GM23338 (cell line): Measurements from ENCODE around the gene PDZK1IP1.

Source experiments
- CREB1 ChIP-seq: fragments of 250-450 bp; sonication (Bioruptor Pico); IDR thresholded peaks from 2 replicates; pipeline ENCODE4 v1.5.0; 2020; ENCODE audit warnings: low read depth, mild to moderate bottlenecking, moderate library complexity
- EZH2 ChIP-seq: fragments of 200-600 bp; sonication (generic); IDR thresholded peaks from one replicate; pipeline ENCODE4 v1.8.0; 2017; ENCODE audit warnings: antibody characterized with exemption, mild to moderate bottlenecking, low read depth; ENCODE audit not compliant: unreplicated experiment
- EZH2phosphoT487 ChIP-seq: fragments of 200-600 bp; sonication (generic); IDR thresholded peaks from one replicate; pipeline ENCODE4 v1.8.1; 2018; ENCODE audit warnings: antibody characterized with exemption; ENCODE audit not compliant: unreplicated experiment
- JUNB ChIP-seq: IDR thresholded peaks from one replicate; pipeline ENCODE4 v1.6.1; 2016; ENCODE audit warnings: antibody characterized with exemption; ENCODE audit not compliant: unreplicated experiment
- NANOG ChIP-seq: IDR thresholded peaks from 2 replicates; pipeline ENCODE4 v1.6.1; 2016; ENCODE audit warnings: antibody characterized with exemption, borderline replicate concordance
- POLR2AphosphoS5 ChIP-seq: IDR thresholded peaks from 2 replicates; pipeline ENCODE4 v1.6.1; 2016; ENCODE audit warnings: antibody characterized with exemption, low read depth
- REST ChIP-seq: IDR thresholded peaks from one replicate; pipeline ENCODE4 v1.6.1; 2018; ENCODE audit warnings: antibody characterized with exemption; ENCODE audit not compliant: unreplicated experiment
- STAT1 ChIP-seq: IDR thresholded peaks from one replicate; pipeline ENCODE4 v1.6.1; 2016; ENCODE audit warnings: antibody characterized with exemption; ENCODE audit not compliant: unreplicated experiment
- TF ChIP-seq, protein P1 (sequence below), 2 experiments: fragments of 200-600 bp in 1 of 2; sonication (generic) in 1 of 2; conservative IDR thresholded peaks; 2 replicates each; pipeline versions ENCODE4 v1.5.1 to v1.6.1; 2016 to 2017; ENCODE audit warnings: antibody characterized with exemption in 2 of 2, low read depth in 2 of 2, mild to moderate bottlenecking in 2 of 2, moderate library complexity in 1 of 2

DNA sequence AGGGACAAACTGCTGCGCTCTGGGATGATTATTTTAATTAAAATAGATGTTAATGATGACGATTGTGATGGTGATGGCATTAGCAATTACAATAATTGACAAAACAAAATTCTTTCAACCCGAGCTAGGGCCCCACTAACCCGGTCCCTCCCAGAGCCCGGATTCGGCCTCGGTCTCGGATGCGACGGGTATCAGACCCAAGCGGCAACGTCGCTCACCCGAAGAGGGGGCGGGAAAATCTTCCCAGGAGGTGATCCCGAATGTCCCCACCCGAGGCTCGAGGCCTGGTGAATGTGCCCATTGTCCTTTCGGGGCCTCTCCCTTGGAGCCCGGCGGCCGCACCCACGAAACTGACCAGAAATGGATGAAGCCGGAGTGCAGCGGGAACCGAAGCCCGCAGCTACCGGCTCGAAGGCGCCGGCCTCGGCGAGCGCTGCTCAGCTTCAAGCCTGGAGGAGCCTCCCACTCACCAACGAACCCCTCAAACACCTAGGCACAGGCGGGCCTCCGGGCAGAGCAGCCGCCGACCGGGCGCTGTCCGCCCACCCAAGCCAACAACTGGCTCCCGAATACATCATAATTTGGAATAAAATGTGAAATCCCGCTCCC lies 41.0 kb upstream of the PDZK1IP1 start:
- TF ChIP-seq, protein P1, sequence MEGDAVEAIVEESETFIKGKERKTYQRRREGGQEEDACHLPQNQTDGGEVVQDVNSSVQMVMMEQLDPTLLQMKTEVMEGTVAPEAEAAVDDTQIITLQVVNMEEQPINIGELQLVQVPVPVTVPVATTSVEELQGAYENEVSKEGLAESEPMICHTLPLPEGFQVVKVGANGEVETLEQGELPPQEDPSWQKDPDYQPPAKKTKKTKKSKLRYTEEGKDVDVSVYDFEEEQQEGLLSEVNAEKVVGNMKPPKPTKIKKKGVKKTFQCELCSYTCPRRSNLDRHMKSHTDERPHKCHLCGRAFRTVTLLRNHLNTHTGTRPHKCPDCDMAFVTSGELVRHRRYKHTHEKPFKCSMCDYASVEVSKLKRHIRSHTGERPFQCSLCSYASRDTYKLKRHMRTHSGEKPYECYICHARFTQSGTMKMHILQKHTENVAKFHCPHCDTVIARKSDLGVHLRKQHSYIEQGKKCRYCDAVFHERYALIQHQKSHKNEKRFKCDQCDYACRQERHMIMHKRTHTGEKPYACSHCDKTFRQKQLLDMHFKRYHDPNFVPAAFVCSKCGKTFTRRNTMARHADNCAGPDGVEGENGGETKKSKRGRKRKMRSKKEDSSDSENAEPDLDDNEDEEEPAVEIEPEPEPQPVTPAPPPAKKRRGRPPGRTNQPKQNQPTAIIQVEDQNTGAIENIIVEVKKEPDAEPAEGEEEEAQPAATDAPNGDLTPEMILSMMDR (conservative IDR thresholded peaks at IDR 0.05; ENCODE audit: low read depth in 2 of 2), result no peak
- no peak for TF ChIP-seq REST
- peak; percentile 97 for TF ChIP-seq EZH2
- peak; percentile 86 for TF ChIP-seq EZH2phosphoT487
- TF ChIP-seq POLR2AphosphoS5, result no peak
- no peak for TF ChIP-seq JUNB
- no peak for TF ChIP-seq STAT1
- TF ChIP-seq NANOG, result peak; percentile 79
- no peak for TF ChIP-seq CREB1 (CRISPR knock-in tag)
